ENCODE results near the gene HOXA7. TPM values are rescaled to one million over a fixed set of nuclear protein-coding genes. Genes with fewer than 3 reads are reported as not detected.

HOXA7 gene
- total RNA-seq, 1 donor from 2014 or later: 1.5 TPM

DNA sequence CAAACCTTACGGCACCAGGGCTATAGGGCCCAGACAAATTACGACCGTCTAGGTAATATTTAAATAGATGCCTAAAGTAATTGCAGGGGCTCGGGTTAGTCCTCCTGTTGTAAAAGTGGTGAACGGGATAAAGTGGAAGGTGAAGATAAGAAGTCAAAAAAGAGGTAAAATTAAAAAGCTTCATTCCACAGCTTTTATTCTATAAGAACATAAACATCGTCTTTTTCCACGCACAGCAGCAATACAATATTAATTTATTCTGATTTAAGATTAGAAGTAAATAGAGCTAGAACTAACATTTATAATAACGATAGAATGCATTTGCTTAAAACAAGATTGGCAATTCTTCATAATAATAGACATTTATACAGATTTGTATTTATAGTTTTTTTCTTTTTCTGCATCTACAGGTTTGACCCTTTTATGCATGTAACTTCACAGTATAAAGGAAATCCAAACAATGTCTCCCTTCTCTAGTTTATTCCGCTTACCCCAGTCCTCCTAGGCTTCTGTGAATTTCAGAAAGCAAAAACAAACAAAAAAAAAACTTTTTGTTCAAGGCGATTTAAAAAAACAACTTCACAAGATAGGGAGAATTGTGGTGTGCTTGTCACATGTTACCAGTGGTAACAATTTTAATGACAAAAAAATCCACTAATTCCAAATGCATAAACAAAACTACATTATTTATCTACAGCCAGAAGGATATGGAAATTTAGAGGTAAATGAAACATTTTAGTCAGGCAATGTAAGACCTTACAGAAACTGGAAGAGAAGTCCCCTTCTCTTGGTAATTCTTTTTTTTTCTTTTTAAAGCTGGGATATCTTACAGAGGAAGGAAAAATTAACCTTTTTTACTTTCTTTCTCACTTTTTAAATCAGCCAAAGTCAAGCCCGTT is 14.2 kb upstream of the HOXA7 start:
- DNase-seq: no peak

DNA sequence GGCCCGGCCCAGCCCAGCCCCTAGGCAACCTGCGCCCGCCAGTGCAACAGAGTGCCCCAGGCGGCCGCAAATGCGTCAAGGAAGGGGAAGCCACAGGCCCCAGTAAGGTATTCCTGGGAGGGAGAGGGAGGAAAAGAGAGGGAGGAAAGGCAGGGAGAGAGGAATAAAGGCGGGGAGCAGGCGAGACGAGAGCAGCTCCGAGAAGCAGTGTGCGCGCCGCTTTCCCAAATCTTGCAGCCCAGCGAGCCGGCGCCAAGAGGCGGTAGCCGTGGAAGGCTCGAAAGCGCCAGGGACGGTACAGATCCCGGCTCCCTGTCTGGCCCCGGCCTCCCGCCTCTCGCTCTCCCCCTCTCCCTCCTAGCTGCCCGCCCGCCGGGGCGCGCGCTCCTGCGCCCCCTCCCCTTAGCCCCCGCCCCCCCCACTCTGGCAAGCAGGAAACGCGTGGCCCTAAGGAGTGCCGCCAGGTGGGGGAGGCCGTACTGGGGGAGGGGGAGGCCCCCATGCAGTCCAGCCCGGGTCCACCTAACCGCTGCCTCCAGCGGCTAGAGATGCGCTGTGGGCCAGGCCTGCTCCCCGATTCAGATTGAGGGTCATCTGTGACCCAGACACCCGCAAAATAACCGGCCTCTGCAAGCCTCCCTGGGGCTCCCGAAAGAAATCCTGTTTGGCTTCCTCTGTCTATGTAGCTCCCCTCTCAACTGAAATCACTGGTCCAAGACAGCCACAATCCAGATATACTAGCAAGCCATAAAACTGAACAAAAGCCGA is 13.4 kb upstream of the HOXA7 start:
- DNase-seq: no peak

DNA sequence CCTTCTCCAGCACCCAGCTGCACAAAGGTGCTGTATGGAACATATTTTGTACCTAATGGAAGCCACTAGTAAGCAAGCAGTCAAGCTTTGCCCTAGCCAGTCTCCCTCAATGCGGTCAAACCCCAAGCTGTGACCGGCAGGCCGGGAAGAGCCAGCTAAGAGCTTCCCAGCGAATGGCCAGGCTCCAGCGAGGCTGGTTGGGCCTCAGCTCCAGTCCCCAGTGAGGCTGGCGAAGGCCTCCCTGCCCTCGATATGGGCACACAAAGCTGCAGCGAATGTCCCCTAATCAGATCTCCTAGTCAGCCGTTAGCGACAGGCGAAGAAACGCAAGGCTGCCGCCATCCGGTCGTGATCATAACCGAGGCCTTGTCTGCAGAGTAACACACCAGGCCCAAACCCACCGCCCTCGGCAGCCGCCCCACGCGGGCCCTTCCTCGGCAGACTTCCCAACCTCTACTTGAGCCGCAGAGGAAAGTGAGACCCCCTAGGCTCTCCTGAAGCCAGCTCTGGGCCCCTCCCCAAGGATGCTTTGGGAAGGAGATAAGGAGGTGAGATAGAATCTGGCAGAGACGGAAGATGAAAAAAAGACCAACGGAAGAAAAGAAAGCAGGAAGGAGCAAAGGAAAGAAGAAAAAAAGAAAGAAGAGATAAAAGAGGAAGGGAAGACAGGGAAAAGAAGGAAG is 11.9 kb upstream of the HOXA7 start:
- DNase-seq: peak; percentile 59

DNA sequence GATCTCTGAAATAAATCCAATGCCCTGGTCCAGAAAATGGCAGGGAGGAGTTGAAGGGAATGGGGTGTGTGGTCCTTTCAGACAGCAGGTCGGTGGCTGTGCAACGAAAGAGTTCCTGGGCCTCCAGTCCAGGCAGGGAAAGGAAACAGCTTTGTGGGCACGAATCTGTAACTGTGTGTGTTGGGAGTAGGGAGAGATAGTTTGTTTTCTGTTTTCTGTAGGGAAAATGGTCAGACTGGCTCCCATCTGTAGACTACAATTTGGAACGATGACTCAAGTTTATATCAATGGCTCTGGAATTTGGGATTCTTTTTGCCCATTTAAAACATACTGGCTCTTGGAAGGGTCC is 11.4 kb upstream of the HOXA7 start:
- no peak for DNase-seq

DNA sequence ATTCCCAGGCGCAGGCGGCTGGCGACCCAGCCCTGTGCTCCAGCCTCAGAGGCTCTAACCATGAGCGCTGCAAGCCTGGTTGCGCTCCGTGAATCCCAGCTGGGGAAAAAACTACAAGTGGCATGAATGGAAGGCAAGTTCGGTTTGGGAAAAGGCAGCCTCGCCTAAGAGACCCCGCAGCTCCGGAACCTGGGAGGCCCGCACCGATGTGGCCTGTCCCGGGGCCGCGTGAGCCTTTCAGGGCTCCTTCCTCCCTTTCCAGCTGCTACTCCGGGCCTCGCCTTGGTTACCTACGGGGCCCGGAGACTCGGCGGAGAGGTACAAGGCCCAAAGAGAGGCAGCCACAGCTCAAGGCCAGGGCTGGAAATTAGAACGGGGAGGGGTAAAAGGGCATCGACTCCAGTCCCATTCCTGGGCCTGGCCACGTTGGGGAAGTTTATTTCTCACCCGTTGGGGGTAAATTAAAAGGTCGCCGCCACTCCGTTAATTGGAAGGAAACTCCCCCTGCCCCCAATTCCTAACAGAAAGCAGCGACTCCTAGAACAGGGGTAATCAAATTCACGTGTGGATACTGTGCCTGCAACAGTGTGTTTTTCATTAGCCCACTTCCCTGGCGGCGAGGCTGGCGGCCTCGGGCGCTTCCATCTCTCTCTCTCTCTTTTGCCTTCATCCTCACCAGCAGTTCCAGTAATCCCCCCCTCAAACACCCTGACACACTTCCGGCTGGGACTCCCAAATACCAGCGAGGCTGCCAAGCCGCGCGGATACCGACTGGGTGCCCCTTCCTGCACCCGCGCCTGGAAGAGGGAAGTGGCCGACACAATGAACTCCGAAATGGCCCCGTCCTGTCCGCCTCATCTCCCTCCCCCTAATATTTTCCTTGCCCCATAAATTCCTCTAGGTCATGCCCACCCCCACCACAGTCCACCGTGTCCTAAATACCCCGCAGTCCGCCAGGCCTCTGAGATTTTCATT is 10.3 kb upstream of the HOXA7 start:
- DNase-seq: no peak

DNA sequence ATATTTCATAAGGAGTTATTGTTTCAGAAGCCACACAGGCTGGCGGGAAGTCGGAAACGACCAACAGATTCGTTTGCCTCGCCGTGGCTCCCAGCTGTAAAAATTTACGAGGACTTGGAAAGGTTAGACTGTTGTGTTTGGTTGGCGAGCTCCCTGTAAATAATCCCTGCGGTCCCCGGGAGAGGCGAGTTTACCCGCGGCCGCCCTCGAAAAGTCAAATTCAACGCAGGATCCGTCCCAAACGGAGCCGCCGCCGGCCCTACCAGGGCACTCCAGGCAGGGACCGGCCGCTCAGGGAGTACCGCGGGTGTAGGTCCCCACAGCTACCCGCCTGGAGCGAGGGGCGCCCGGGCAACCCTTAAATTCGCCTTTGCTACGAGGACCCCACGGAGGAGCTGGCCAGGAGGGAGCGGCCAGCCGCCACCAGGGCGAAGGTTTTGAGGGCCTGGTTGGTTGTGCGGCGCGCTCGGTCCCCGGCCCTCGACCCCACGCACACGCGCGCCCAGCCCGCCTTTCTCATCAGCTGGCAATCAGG is 9.6 kb upstream of the HOXA7 start:
- no peak for DNase-seq

DNA sequence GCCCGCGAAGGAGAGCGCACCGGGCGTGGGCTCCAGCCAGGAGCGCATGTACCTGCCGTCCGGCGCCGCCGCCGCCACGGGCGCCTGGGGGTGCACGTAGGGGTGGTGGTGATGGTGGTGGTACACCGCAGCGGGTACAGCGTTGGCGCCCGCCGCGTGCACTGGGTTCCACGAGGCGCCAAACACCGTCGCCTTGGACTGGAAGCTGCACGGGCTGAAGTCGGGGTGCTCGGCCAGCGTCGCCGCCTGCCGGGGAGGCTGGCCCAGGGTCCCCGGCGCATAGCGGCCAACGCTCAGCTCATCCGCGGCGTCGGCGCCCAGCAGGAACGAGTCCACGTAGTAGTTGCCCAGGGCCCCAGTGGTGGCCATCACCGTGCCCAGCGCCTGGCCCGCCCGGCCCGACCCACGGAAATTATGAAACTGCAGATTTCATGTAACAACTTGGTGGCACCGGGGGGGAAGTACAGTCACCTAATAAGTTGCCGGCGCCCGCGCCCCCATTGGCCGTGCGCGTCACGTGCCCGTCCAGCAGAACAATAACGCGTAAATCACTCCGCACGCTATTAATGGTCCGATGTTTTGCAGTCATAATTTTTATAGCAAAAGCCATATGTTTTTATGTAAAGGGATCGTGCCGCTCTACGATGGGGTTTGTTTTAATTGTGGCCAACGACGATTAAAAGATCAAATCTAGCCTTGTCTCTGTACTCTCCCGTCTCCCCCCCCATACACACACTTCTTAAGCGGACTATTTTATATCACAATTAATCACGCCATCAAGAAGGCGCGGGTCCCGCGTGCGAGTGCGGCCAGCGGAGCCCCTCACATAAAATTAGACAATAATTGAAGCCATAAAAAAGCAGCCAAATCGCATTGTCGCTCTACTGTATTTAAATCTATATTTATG is 8.9 kb upstream of the HOXA7 start, which contains the start of gene HOXA9:
TSS of gene HOXA9 (minus strand) at position 449 of the 907 bp plus-strand sequence. CDS start at position 369, 80 bp downstream.
- peak; percentile 91 for DNase-seq

DNA sequence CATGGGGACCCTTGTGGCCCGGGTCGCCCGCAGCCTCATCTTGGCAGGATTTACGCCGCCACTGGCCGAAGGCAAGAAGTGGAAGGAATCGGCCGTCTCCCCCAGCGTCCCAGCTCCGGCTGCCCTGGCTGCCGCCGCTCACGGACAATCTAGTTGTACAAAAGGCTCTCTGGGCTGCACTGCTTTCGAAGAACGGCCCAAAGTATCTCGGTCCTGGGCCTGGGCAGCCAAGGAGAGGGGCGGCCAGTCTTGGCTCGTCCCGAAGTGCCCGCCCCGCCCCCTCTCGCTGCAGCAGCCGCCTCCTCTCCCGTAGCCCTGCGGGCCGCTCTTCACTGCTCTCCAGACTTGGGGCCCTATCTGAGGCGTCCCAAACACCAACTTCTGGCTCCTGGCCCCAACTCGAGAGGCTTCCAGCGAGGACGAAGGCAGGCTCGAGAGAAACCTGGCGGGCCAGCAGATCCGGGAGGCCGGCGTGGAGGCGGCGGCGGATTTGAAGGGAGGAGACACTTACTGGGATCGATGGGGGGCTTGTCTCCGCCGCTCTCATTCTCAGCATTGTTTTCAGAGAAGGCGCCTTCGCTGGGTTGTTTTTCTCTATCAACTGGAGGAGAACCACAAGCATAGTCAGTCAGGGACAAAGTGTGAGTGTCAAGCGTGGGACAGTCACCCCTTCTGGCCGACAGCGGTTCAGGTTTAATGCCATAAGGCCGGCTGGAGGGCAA is 8.1 kb upstream of the HOXA7 start:
- no peak for DNase-seq

DNA sequence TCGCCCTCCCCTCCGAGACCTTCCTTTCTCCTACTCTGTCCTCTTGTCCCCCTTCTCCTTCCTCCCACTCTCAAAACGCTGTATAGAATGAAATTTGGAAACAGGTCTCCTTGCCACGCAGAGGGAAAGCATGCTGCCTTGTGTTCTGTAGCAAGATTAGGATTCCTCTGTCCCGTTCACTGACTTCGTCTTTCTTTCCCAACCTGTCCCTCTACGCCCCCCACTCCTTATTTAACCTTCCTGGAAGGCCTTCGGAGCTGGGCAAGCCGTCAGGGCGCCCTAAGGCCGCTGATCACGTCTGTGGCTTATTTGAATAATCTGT is 7.5 kb upstream of the HOXA7 start:
- DNase-seq: no peak

DNA sequence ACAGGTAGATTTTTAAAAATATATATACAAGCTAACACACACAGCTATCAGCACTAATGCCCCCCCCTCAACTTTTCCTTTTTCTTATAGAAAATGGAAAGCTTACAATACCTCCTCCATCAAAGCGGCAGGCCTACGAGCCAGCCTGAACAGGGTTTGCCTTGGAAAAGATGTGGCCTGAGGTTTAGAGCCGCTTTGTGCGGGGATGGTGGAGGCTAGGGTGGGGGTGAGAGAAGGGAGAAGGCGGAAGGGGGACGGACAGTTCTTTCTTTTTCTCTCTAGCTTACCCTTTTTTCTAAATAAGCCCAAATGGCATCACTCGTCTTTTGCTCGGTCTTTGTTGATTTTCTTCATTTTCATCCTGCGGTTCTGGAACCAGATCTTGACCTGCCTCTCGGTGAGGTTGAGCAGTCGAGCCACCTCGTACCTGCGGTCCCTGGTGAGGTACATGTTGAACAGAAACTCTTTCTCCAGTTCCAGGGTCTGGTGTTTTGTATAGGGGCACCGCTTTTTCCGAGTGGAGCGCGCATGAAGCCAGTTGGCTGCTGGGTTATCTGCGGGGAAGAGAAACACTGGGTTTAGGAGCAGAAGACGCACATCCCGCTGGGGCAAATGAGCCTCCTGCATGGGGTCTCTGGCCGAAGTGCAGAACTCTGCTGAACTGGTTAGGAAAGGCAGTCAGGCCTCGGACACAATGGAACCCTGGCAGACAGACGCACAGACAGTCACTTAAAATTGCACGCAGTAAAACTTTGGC is 7.0 kb upstream of the HOXA7 start:
- no peak for DNase-seq

DNA sequence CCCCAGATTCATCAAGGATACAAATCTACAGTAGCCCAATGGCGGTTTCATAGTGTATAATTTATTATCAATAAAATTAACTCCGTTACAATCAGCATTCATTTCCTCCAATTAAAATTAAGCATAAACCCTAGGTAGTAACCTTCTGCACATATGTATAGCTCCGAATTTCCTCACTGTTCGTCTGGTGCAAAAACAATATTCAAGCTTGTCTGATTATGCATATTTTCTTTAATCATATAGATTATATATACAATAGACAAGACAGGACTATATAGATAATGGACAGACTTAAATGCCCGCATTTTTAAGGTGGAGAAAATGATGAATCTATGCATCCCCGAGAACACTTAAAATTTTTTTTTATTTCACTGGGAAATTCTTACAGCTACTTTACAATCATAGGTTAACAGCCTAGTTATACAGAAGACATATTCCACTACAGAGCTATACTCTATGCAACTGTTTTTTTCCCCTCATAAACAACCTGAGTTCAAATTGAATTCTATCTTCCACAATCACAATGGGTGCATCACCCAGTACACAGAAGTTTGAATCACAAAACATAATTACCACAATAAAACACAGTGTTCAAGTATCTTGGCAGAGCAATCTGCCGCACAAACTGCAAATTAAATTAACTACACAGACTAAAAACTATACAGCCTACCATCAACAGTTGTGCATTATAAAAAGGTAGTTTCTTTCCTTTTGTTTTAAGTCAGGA is 6.2 kb upstream of the HOXA7 start:
- no peak for DNase-seq

DNA sequence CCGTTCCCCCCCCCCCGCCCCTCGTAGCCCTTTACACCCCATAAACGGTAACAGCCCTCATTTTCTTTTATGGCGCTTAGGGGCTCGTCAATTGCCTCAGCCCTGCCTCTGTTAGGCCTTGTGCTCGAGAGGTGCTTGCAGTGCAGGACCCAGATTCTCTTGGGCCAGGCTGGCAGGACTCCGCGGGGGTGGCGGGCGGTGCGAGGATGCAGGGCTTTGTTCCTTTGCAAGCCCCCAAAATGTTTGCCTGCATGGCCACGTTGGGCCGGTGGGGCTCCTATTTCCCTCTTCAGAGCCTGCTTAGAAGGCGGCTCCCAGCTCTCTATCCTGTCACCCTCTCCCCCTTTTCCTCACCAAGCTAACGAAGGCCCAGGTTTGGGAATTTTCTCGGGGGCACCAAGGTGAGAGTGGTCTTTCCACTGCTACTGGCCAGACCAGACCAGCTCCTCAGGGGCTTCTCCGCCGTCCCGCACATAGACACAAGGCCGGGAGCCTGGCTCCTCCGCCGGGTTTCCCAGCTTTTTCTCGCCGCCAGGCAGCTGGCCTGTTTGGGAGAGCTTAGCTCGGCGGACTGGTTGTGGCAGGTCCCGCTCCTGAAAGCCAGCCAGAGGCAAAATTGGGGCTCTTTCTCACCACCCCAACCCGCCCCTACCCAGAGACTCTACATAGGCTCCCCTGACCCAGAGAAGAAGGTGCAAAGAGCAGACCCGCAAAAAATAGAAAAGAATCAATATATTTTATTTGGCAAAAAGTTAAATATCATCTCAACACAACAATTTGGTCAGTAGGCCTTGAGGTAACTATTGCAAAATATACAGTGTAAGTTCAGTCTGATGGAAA is 5.5 kb upstream of the HOXA7 start:
- no peak for DNase-seq

DNA sequence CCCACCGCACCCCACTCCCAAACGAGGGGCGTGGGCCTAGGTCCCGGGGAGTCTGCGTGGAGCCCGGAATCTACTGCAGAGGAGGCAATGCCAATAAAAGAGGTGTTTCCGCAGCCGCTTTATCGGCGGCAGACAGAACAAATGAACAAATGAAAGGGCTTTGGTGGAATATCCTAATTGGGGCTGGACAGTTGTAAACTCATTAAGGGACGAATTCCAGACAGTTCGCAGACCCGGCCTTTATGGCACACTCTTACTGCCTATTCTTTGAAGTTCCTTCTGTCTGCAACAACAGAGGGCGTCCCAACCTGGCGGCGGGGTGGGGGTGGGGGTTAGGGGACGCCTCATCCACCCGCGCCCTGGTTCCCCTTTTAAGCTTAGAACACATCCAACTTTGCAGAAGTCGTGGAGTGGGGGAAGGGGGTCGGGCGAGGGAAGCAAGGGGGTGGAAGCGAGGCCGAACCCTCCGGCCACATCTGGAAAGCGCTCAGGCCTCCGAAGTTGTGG is 4.8 kb upstream of the HOXA7 start:
- DNase-seq: no peak

DNA sequence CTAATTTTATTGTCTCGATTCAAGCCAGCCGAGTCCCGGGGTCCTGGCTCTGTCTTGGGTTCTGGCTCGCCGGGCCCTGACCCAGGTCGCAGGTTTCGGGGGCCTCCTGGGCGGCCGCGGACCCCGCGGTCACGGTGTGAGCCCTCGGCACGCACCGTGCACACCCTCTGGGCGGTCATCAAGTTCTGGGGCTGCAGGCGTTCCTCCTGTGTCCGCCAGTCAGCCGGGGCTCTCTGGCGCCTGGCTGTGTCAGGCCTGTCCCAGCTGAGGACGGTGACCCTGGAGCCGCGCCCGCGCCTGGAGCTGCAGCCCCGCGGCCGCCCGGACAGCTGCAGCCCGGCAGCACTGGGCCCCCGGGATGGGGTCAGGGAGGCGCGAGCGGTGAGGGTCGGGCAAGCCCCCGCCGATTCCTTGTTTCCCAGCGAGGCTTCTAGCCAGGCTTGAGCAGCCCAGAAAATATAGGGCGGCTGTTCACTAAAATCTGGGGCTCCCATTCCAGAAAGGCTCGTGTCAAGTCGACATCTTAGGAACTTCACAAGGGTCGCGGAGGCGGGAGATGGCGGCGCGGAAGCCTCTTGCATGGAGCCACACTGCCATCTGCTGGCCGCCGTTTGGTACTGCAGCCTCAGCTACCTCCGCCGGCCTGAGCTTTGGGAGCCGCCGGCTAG is 4.2 kb upstream of the HOXA7 start:
- peak; percentile 89 for DNase-seq

DNA sequence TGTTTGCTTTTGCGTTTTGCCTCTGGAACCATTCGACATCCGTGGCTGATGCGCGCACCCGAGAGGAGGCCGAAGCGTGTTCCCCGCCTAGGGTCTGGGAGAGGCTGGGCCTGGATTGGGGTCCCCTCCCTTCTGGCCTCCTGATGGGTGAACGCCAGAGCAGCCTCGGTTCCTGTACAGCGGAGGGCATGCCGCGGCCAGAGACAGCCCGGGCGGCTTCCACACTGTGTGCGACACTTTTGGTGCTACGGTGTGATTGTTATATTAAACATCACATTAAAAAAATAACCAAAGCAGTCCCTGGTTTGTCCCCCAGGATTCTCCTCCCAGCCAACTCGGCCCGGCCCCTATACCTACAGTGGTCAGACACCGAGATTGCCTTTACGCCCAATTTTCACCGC is 3.7 kb upstream of the HOXA7 start:
- no peak for DNase-seq
